GM21723 (cell line): Measurements from ENCODE around the gene MON2.
"Not testable (repeated sequence)": the region's sequence is repeated elsewhere in the genome, so short reads cannot be mapped to it uniquely, and the experiment has no call there.

Experiments
- ATAC-seq: cut with Tn5 transposase; IDR thresholded peaks from one replicate; pipeline ENCODE4 v1.9.1; 2021; ENCODE audit warnings: mild to moderate bottlenecking, moderate library complexity; ENCODE audit not compliant: unreplicated experiment

Gene MON2

GRCh38 chr12:62543741-62544140, 77.1 kb downstream of the MON2 start:
- no peak for ATAC-seq

GRCh38 chr12:62552906-62553556, 86.4 kb downstream of the MON2 start:
- no peak for ATAC-seq

- ATAC-seq, result not testable (repeated sequence)
These were observed 92.7 kb downstream of the MON2 start for GRCh38 chr12:62559366-62559765.

GRCh38 chr12:62562846-62563245, 96.2 kb downstream of the MON2 start:
- ATAC-seq, result no peak

GRCh38 chr12:62575036-62575435, 108.4 kb downstream of the MON2 start:
- peak; percentile 76 for ATAC-seq

- ATAC-seq, result no peak
These were observed 109.9 kb downstream of the MON2 start for GRCh38 chr12:62576503-62576902.

- no peak for ATAC-seq
These were observed 112.1 kb downstream of the MON2 start for GRCh38 chr12:62578726-62579125.

GRCh38 chr12:62581288-62582064, 114.8 kb downstream of the MON2 start:
- ATAC-seq, result peak; percentile 71

GRCh38 chr12:62582065-62582366, 115.4 kb downstream of the MON2 start:
- ATAC-seq, result no peak

GRCh38 chr12:62584619-62585018, 118.0 kb downstream of the MON2 start:
- ATAC-seq, result no peak

- no peak for ATAC-seq
These were observed 120.2 kb downstream of the MON2 start for GRCh38 chr12:62586850-62587249.

GRCh38 chr12:62588916-62589315, 122.3 kb downstream of the MON2 start:
- no peak for ATAC-seq

- ATAC-seq, result no peak
These were observed 130.6 kb downstream of the MON2 start for GRCh38 chr12:62597253-62597652.

GRCh38 chr12:62598846-62599245, 132.2 kb downstream of the MON2 start:
- no peak for ATAC-seq

- ATAC-seq, result no peak
These were observed 133.3 kb downstream of the MON2 start for GRCh38 chr12:62599854-62600437.

GRCh38 chr12:62601765-62602164, 135.1 kb downstream of the MON2 start:
- ATAC-seq, result no peak

- ATAC-seq, result peak; percentile 74
These were observed 135.8 kb downstream of the MON2 start for GRCh38 chr12:62602255-62603060.

GRCh38 chr12:62603061-62603810, 136.6 kb downstream of the MON2 start:
- peak; percentile 70 for ATAC-seq

- no peak for ATAC-seq
These were observed 137.1 kb downstream of the MON2 start for GRCh38 chr12:62603811-62604098.

GRCh38 chr12:62604373-62604772, 137.7 kb downstream of the MON2 start:
- no peak for ATAC-seq

- no peak for ATAC-seq
These were observed 138.2 kb downstream of the MON2 start for GRCh38 chr12:62604871-62605270.
